Stimulated activated memory B cell treated with anti-CD40 and anti-IgM and Interleukin-4, amounts not matched to agents 10 μg/mL and 1 μg/mL and 100 μg/mL, for 72 hours (primary cell): ENCODE results near the gene GABARAPL1.
A peak's percentile ranks its signal among the peaks of the same experiment; 100 is the strongest.
"Not testable (repeated sequence)": the region's sequence is repeated elsewhere in the genome, so short reads cannot be mapped to it uniquely, and the experiment has no call there.

ENCODE experiments used
- ATAC-seq: fragments of 150-1000 bp; cut with Tn5 transposase; 2 replicates; pipeline ENCODE4 v1.10.0; 2021
- H3K27ac Mint-ChIP-seq: one replicate; pipeline ENCODE4 v1.8.0; 2022; ENCODE audit warnings: mild to moderate bottlenecking, mixed read lengths
- H3K27me3 Mint-ChIP-seq: one replicate; pipeline ENCODE4 v1.8.0; 2022; ENCODE audit warnings: mixed read lengths
- H3K36me3 Mint-ChIP-seq: one replicate; pipeline ENCODE4 v1.8.0; 2022; ENCODE audit warnings: mixed read lengths
- H3K4me1 Mint-ChIP-seq: one replicate; pipeline ENCODE4 v1.8.0; 2022; ENCODE audit warnings: mixed read lengths
- H3K4me3 Mint-ChIP-seq: one replicate; pipeline ENCODE4 v1.8.0; 2022; ENCODE audit warnings: mild to moderate bottlenecking, moderate library complexity, mixed read lengths
- H3K9me3 Mint-ChIP-seq: one replicate; pipeline ENCODE4 v1.8.0; 2022; ENCODE audit warnings: mixed read lengths

The GABARAPL1 gene

DNA sequence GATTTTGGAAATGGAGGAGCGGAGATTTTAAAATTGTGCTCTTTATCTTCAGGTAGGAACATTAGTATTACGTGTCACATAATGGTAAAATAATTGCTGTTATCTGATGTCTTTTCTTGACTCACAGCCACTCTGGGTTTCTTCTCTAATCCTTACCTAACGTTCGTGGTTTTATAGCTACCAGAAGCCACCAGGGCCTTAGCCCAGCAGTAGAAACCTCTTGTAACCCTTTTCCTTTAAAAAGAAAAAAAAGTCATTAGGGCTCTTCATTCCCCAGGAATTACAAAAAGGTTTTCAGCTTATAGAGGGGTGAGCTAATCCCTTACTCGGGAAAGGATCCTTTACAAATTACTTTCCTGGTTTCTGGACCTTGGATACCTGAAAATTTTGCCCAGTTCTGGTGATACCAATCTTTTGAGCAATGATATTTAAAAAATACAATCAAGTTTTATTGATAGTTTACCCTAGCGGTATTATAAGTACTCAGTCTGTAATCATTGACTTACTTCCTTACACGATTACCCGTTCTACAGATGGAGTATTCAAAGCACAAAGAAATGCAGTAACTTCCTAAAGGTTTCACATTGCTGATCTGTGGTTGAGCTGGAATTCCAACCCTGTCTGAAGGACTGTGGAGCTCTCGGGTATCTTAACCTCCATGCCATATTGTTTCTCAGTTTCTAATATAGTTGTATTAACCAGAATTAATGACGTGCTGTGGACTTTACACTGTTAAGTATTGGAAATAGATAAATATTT is 1.6 kb downstream of the GABARAPL1 start:
- no peak for ATAC-seq
- H3K4me1 Mint-ChIP-seq, result peaks cover 23% of the 10 kb centered on the region
- H3K27me3 Mint-ChIP-seq, result peaks cover 29% of the 10 kb centered on the region
- no peaks in the 10 kb centered on the region for H3K9me3 Mint-ChIP-seq
- no peaks in the 10 kb centered on the region for H3K36me3 Mint-ChIP-seq
- no peak overlapping the region for H3K27ac Mint-ChIP-seq
- peak overlapping the region; percentile 92 for H3K4me3 Mint-ChIP-seq

DNA sequence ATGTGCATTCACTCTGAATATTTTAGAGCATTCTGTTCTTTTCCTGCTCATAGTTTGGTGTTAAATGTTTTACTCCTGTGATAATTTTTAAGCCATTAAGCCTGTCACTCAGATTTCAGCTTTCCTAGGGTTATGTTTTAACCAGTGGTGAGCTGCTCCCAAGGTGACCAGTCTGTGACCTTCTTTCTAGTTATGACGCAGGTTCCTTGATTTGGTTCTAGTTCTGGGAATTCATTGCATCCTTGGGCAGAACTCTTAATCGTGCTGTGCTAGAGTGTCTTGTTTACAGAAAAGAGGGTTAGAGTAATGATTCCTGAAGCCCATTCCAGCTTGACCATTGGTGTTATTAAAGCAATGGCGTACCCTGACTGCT is 2.2 kb downstream of the GABARAPL1 start:
- H3K27me3 Mint-ChIP-seq, result peaks cover 29% of the 10 kb centered on the region
- H3K4me1 Mint-ChIP-seq, result peaks cover 23% of the 10 kb centered on the region
- no peak for ATAC-seq
- no peak overlapping the region for H3K4me3 Mint-ChIP-seq
- no peaks in the 10 kb centered on the region for H3K9me3 Mint-ChIP-seq
- no peak overlapping the region for H3K27ac Mint-ChIP-seq
- no peaks in the 10 kb centered on the region for H3K36me3 Mint-ChIP-seq

DNA sequence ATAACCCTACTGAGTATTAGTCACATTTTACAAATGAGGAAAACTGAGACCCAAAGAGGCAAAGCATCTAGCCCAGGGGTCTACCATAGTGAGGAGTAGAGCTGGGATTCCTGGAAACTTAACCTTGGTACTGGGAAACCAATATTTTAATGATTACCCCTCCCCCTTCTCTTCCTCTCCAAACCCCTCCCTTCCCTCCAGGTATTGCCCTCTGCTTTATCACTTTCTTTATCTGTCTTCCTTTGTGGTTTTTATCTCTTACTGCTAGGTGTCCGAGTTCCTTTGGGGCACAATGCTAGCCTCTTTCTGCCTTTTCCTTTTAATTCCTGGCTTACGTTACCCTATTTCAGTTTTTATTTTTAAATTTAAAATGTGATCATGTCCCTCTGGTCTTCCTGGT is 2.8 kb downstream of the GABARAPL1 start:
- H3K4me3 Mint-ChIP-seq, result no peak overlapping the region
- H3K36me3 Mint-ChIP-seq, result no peaks in the 10 kb centered on the region
- H3K27ac Mint-ChIP-seq, result no peak overlapping the region
- H3K27me3 Mint-ChIP-seq, result peaks cover 29% of the 10 kb centered on the region
- H3K4me1 Mint-ChIP-seq, result peaks cover 23% of the 10 kb centered on the region
- no peak for ATAC-seq
- H3K9me3 Mint-ChIP-seq, result no peaks in the 10 kb centered on the region

DNA sequence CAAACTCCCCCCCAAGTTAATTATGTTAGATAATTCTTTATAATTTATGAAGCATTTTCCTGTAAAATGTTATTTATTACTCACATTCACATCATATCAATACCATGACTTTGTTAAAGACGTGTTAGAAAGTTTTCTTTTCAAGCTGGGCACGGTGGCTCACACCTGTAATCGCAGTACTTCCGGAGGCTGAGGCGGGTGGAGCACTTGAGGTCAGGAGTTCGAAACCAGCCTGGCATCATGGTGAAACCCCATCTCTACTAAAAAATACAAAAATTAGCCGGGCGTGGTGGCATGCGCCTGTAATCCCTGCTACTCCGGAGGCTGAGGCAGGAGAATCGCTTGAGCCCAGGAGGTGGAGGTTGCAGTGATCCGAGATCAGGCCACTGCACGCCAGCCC is 3.3 kb downstream of the GABARAPL1 start:
- not testable (repeated sequence) for ATAC-seq, H3K36me3 Mint-ChIP-seq, H3K9me3 Mint-ChIP-seq, H3K4me3 Mint-ChIP-seq, H3K27ac Mint-ChIP-seq
- Mint-ChIP-seq H3K27me3 (peaks cover 29% of the 10 kb centered on the region), H3K4me1 (peaks cover 23% of the 10 kb centered on the region)

DNA sequence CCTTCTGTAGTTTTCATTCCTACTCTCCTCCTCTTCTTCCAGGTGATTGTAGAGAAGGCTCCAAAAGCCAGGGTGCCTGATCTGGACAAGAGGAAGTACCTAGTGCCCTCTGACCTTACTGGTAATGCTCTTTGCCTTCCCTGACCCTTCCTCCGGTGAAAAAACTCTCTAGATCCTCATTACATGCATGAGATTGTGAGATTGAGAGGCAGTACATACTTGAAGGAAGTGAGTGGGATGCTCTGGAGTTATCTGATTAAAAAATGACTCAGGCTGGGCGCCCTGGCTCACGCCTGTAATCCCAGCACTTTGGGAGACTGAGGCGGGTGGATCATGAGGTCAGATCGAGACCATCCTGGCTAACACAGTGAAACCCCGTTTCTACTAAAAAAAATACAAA is 5.3 kb downstream of the GABARAPL1 start:
- Mint-ChIP-seq H3K4me3 (no peak overlapping the region), H3K27me3 (peaks cover 19% of the 10 kb centered on the region), H3K27ac (no peak overlapping the region), H3K4me1 (peaks cover 10% of the 10 kb centered on the region), H3K36me3 (no peaks in the 10 kb centered on the region), H3K9me3 (no peaks in the 10 kb centered on the region)
- ATAC-seq, result no peak

DNA sequence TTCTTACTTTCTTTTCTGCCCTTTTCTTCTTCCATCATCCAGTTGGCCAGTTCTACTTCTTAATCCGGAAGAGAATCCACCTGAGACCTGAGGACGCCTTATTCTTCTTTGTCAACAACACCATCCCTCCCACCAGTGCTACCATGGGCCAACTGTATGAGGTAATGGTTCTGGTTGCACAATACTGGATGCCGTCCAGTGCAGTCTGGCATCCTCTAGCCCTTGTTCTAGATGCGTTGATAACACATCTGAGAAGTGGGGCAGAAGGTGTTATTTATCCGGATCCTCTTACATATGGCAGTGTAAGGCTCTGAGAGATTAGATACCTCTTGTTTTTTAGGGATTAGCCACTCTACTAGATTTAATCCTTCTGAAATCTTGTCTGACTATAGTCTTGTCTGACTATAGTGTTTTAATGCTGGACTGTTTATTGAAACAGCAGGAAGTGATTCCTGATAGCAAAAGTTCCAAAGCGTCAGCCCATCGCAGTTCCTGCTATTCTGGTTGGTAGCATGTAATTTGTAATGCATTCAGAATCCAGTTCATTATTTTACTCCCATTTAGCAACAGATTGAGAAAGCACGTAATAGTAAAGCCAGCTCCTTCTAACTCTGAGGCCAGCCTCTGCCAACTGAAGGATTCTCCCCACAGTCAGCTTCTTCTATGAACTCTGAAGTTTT is 7.9 kb downstream of the GABARAPL1 start:
- Mint-ChIP-seq H3K4me3 (no peak overlapping the region), H3K27ac (no peak overlapping the region), H3K9me3 (no peaks in the 10 kb centered on the region), H3K4me1 (no peaks in the 10 kb centered on the region), H3K27me3 (peaks cover 8% of the 10 kb centered on the region), H3K36me3 (no peaks in the 10 kb centered on the region)
- no peak for ATAC-seq

DNA sequence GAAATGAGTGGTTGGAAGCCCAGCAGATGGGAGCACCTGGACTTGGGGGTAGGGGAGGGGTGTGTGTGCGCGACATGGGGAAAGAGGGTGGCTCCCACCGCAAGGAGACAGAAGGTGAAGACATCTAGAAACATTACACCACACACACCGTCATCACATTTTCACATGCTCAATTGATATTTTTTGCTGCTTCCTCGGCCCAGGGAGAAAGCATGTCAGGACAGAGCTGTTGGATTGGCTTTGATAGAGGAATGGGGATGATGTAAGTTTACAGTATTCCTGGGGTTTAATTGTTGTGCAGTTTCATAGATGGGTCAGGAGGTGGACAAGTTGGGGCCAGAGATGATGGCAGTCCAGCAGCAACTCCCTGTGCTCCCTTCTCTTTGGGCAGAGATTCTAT is 9.2 kb downstream of the GABARAPL1 start:
- no peak overlapping the region for H3K27ac Mint-ChIP-seq
- no peaks in the 10 kb centered on the region for H3K27me3 Mint-ChIP-seq
- no peaks in the 10 kb centered on the region for H3K36me3 Mint-ChIP-seq
- no peak overlapping the region for H3K4me3 Mint-ChIP-seq
- H3K9me3 Mint-ChIP-seq, result no peaks in the 10 kb centered on the region
- no peak for ATAC-seq
- H3K4me1 Mint-ChIP-seq, result no peaks in the 10 kb centered on the region

DNA sequence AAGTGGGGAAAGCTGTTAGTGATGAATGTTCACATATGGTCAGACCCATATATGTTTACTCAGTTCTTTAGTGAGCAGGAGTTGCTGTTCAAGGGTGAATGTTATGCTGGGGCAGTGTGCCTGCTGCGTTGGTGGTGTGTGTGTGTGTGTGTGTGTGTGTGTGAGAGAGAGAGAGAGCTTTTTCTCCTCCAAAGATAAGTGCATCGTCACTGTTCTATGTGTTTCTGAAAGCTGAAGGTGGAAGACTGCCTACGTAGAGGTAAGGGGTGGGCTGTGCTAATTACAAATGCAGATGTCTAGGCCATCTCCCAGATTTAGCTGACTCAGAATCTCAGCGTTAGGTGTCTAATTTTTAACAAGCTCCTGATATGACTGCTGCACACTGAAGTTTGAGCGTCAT is 10.5 kb downstream of the GABARAPL1 start:
- no peaks in the 10 kb centered on the region for H3K36me3 Mint-ChIP-seq
- ATAC-seq, result no peak
- peaks cover 5% of the 10 kb centered on the region for H3K4me1 Mint-ChIP-seq
- no peak overlapping the region for H3K4me3 Mint-ChIP-seq
- H3K9me3 Mint-ChIP-seq, result no peaks in the 10 kb centered on the region
- H3K27me3 Mint-ChIP-seq, result no peaks in the 10 kb centered on the region
- H3K27ac Mint-ChIP-seq, result no peak overlapping the region

DNA sequence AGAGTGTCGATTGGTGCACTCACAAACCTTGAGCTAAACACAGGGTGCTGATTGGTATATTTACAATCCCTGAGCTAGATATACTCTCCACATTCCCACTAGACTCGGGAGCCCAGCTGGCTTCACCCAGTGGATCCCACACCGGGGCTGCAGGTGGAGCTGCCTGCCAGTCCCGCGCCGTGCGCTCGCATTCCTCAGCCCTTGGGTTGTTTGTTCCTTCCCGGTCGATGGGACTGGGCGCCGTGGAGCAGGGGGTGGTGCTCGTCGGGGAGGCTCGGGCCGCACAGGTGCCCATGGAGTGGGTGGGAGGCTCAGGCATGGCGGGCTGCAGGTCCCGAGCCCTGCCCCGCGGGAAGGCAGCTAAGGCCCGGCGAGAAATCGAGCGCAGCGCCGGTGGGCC is 12.7 kb downstream of the GABARAPL1 start:
- not testable (repeated sequence) for H3K9me3 Mint-ChIP-seq, H3K36me3 Mint-ChIP-seq, H3K4me1 Mint-ChIP-seq, ATAC-seq, H3K4me3 Mint-ChIP-seq, H3K27ac Mint-ChIP-seq, H3K27me3 Mint-ChIP-seq

DNA sequence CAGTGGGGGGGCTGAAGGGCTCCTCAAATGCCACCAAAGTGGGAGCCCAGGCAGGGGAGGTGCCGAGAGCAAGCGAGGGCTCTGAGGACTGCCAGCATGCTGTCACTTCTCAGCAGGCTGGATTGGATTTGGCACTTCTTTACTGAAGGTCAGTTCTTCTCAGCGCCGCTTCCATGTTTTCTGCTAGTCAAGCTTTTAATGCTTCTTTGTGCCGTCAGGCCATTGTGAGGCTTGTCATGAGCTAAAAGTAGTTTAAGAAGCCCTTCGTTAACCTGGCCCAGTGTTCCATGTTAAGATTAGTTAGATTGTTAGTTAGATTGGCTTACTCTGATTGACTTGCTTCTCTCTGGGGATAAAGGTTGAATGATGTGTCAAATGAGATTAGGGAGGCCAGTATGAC is 13.4 kb downstream of the GABARAPL1 start:
- Mint-ChIP-seq H3K36me3 (no peaks in the 10 kb centered on the region), H3K4me3 (no peak overlapping the region), H3K27me3 (no peaks in the 10 kb centered on the region), H3K27ac (no peak overlapping the region), H3K9me3 (no peaks in the 10 kb centered on the region), H3K4me1 (peaks cover 5% of the 10 kb centered on the region)
- ATAC-seq, result no peak

DNA sequence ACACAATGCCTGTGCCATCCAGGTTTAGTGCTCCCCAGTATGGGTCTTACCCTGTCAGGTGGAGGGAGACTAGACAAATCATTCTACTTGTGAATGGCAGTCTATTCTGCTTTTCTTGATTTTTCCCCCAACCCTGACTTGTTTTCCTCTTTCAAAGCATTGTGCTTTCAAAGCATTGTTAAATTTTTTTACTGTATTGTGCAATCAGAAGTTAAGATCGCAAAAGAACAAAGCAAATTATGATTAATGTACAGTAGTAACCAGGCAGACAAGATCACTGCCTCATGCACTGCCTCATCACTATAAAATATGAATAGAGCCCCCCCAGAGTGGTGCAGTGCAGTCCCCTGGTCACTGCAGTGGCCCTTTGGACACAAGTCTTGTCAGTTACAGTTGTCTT is 14.1 kb downstream of the GABARAPL1 start:
- H3K27ac Mint-ChIP-seq, result no peak overlapping the region
- H3K27me3 Mint-ChIP-seq, result no peaks in the 10 kb centered on the region
- H3K4me3 Mint-ChIP-seq, result no peak overlapping the region
- H3K36me3 Mint-ChIP-seq, result no peaks in the 10 kb centered on the region
- H3K4me1 Mint-ChIP-seq, result peaks cover 5% of the 10 kb centered on the region
- ATAC-seq, result no peak
- H3K9me3 Mint-ChIP-seq, result no peaks in the 10 kb centered on the region

DNA sequence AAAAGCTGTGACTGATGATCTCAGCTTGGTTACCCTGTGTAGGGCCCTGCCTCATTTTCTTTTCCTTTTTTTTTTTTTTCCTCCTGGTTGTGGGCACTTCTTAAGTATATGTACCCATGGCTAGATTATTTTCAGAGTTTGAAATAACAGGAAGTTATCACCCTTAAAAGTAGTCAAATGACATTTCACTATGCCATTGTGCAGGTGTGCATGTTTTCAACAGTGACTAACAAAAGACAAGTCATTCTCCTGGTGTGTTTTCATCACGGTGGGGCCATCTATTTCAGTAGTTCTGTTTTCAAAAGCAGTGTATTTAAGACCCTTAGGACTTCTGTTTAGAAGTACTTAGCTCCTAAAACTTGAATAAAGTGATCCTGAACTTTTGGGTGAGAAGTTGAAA is 15.0 kb downstream of the GABARAPL1 start:
- H3K4me1 Mint-ChIP-seq, result peaks cover 5% of the 10 kb centered on the region
- H3K27ac Mint-ChIP-seq, result no peak overlapping the region
- no peaks in the 10 kb centered on the region for H3K27me3 Mint-ChIP-seq
- H3K4me3 Mint-ChIP-seq, result no peak overlapping the region
- no peaks in the 10 kb centered on the region for H3K36me3 Mint-ChIP-seq
- no peak for ATAC-seq
- H3K9me3 Mint-ChIP-seq, result no peaks in the 10 kb centered on the region

DNA sequence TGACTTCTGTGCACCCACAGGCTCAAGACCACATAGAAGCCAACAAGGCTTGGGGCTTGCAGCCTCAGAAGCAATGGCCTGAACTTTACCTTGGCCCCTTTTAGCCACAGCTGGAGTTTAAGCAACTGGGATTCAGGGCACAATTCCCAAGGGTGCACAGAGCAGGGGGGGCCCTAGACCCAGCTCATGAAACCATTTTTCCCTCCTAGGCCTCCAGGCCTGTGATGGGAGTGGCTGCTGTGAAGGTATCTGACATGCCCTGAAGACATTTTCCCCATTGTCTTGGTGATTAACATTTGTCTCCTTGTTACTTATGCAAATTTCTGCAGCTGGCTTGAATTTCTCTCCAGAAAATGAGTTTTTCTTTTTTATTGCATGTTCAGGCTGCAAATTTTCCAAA is 21.9 kb downstream of the GABARAPL1 start:
- Mint-ChIP-seq H3K27ac (no peak overlapping the region), H3K27me3 (peaks cover 6% of the 10 kb centered on the region), H3K4me1 (no peaks in the 10 kb centered on the region), H3K36me3 (no peaks in the 10 kb centered on the region), H3K4me3 (no peak overlapping the region), H3K9me3 (peaks cover 7% of the 10 kb centered on the region)
- ATAC-seq, result no peak

DNA sequence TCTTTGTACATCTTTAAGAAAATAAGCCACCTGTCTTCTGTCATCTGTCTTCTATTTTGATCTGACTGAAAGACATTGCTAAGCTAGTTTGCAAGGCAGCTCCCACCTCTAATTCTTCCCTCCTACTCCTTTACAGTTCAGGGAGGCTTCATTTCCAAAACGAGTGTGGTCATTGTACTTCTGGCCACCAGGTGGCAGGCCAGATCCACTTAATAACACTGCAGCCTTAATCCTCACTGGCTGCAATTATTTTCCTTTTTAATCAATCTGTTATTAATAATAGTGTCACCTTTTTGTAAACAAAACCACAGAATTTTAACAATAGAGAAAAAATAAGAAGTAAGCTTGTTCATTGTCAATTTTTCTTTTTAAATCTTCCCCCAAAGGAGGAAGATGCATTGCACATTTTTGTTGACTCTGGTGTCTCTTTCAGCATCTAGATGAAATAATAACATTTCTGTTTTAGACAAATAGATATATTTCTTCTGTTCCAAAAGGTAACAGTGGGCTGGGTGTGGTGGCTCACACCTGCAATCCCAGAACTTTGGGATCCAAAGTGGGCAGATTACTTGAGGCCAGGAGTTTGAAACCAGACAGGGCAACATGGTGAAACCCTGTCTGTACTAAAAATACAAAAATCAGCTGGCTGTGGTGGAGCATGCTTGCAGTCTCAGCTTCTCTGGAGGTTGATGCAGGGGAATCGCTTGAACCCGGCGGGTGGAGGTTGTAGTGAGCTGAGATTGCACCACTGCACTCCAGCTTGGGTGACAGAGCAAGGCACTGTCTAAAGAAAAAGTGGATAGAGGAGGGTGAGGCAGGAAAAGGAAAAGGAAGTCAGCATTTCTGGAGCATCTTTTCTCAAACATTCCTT is 23.3 kb downstream of the GABARAPL1 start:
- no peaks in the 10 kb centered on the region for H3K36me3 Mint-ChIP-seq
- no peak for ATAC-seq

DNA sequence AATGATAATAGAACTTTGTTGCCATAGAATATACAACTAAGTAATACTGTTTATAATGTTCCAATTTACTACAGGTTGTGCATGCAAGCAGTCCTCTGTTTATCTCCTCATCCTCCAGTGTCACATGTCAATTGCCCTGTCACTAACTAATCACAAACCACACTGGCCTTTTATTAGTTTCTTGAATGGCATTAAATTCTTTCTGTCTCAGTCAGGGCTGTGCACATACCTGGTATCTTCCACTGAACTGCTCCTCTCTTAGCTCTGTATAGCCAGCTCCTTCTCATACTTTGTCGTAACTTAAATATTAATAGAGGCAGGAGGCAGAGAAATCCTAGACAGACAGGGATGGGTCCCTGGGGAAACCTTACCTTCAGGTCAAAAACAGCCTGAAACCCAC is 24.0 kb downstream of the GABARAPL1 start:
- H3K4me1 Mint-ChIP-seq, result no peaks in the 10 kb centered on the region
- H3K27ac Mint-ChIP-seq, result no peak overlapping the region
- no peak for ATAC-seq
- H3K4me3 Mint-ChIP-seq, result no peak overlapping the region
- peaks cover 8% of the 10 kb centered on the region for H3K9me3 Mint-ChIP-seq
- H3K36me3 Mint-ChIP-seq, result no peaks in the 10 kb centered on the region
- peaks cover 27% of the 10 kb centered on the region for H3K27me3 Mint-ChIP-seq

More for the DNA sequence above, 23.3 kb downstream of the GABARAPL1 start:
- Mint-ChIP-seq H3K9me3 (peaks cover 8% of the 10 kb centered on the region), H3K27me3 (peaks cover 20% of the 10 kb centered on the region), H3K4me1 (no peaks in the 10 kb centered on the region), H3K27ac (no peak overlapping the region), H3K4me3 (no peak overlapping the region)
